NCI-H146 (cell line): ENCODE results near the gene MTHFD1.

ENCODE experiments used
- DNase-seq: peaks from one replicate; lab custom pipeline; 2025; lab: John Stamatoyannopoulos, UW

The MTHFD1 gene

DNA sequence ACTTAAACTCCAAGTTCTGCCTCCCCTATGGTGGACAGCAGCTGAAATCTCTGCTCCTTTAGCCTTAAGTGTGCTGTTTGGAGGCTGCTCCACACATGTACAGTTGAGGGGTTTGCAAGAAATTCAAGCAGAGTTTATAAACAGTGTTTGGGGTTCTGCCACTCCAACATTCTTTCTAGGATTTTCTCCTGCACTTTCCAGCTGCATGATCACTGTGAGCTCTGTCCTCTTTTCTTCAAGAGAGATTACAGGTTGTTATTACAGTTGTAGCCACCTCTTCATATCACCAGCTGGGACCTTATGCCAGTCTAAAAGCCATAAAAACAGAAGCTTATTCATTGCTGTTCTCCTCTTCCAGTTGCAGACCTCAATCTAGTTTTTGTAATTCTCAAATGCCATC is 107.1 kb downstream of the MTHFD1 start:
- no peak for DNase-seq

DNA sequence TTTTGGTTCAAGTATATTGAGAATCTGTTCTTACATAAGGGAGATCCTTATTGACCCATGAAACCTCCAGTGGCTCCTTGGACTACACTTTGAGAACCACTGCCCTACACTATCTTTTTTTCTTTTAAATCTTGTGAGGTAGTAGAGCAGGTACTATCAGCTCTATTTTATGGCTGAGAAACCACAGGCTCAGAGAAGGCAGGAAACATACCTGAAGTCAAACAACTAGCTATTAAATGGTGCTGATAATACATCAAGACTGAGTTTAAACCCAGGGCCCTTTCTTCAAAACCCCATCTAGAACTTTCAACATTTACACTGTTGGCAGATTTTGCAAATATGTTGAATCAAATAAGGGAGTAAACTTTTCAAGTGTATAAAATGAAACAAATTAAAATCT is 108.6 kb downstream of the MTHFD1 start:
- no peak for DNase-seq

DNA sequence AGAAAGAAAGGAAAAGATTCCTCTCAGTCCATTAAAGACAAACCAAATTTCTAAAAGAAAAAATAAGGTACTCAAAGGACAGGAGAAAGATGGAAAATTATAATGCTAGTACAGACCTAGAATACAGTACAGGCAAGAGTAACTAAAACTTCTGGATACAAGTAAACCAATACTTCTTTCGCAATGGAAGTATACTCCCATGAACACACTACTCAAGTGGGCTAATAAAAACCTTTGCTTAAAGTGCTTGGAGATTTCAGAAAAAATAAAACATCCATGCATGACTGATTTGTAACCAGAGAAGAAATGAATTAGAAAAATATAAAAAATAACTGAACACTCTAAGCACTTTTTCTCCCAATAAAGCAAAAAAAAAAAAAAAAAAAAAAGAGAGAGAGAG is 111.9 kb downstream of the MTHFD1 start:
- no peak for DNase-seq

DNA sequence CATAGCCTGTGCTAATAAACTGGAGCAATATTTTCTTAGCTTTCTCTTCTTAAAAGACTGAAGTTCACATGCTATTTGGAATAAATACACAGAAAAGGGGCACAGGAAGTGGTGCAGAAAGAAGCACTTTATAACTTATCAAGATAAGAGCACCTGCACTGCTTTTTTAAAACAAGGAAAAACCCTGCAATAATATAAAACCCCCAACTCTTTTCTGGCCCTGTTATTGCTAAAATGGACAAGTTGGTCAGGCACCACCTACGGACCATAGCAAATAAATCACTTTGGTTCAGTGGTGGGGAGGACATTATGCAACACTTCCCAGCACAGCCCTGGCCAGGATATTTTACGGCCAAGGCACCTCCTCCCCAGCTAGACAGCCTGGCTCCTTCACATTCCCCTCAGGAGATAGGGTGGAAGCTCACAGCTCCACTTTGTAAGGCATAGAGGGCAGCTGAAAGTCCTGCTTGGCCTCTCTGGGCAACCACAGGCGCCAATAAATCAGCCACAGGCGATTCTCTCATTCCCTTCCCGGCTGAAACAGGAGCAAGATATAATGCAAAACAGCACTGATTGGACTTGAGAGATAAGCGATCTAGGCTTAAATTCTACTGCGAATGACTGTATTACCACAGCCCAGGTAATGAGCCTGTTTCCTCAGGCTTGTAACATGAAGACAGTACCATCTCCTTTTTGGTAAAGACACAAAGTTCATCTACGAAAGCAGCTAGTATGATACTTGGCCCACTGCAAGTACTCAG is 113.4 kb downstream of the MTHFD1 start:
- no peak for DNase-seq

DNA sequence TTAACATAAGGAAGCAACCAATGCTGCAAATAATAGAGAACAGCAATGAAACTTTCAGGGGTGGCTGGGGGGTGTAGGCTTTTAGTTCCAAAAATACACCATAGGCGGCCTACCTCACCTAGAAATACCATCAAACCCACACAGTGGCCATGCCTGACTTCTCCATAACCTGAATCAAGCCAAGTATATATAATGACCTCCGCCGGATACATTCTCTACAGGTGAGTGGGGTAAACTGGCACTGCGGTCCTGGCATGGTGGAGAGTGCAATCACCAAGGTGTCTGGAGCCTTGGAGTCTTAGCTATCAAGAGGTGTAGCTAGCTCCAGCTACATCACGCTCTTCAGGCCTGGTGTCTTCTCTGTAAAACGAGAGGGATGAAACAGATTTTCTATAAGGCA is 114.3 kb downstream of the MTHFD1 start:
- no peak for DNase-seq

DNA sequence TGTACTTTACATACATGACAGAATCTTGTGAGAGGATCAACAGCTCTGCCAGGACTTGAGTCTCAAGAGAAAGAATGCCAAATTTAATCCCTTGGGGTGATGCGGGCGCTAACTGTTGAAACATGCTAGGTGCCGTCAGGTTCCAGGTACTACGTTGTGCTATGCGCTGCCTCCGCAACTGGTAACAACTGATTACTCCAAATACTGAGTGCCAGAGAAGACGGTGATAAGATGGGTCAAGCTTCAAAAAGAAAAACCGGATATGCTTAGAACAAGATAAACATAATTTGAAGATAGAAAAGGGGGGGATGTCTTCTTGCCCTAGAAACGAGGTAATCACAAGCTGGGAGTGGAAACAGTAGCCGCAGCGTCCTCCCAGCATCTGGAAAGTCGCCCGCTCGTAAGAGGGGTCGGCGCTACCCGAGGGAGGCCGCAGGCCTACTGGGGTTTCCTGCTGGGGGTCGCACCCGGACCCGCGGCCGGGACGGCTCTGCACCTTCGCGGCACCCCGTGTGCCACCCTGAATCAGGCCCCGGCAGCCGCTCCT is 114.8 kb downstream of the MTHFD1 start:
- no peak for DNase-seq

DNA sequence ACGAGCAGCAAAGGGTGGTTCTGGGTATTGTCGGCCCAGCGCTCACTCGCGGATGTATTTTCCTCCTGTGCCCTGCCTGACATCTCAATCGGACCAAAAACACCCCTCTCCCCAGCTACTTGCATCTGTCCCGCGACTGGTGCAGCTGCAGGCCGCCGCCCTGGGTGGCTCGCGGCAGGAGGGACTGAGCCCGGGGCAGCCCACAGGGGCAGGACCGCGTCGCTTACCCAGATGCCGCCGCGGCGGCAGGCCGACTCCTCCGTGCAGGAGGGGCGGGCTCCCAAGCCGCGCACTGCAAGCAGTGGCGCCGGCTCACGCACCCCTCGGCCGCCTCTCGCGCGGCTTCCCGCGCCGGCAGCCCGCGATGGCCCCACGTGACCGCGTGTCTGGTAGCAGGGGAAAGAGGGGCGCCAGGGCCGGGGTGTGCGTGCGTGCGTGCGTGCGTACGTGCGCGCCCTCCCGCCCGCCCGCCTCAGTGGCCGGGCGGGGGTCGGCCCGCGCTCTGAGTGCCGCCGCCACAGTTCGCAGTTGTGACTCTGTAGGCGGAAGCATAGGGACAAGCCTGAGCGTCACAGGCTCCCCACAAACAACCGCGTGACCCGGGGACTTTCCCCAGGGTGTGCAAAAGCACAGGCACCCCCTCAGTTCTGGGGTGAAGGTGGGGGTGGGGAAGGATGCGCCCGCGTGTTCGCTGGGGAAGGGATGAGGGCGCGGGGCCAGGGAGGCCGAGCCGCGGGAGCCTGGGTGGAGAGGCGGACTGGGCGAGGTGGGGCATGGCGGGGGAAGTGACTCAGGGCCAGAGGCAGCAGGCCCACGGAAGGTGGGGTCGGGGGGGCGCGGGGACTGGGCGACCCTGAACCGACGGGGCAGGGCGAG is 115.5 kb downstream of the MTHFD1 start, which contains the start of gene ZBTB25:
Gene ZBTB25 (minus strand): TSS at position 405 of the 876 bp plus-strand sequence. CDS start 13,305 bp downstream, outside the sequence.
- peak; percentile 87 for DNase-seq

DNA sequence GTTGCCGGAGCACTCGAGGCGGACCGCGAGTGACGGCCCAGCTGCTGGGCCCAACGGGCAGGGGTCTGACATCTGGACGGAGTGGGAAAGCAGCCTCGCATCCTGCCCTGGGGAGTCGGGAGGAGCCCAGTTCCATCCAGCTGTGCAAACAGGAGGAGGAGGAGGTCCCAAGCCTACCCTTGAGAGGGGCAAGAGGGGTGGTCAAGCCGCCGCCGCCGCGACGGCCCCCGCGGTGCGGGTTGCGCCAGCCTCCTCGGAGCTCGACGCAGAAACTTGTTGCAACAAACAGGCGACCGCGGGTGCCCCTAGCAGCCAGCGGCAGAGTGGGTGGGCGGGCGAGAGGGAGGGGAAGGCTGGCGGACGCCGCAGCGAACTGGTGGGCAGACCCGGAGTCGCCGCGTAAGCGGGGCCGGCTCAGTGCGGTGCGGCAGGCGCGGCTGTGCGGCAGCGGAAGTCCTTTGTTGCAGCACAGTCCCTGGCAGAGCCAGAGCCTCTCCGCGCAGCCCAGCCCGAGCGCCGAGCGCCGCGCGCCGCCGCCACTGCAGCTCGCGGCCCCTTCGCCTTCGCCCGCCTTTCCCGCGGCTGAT is 116.2 kb downstream of the MTHFD1 start, which contains the start of gene ZBTB1:
Gene ZBTB1 (plus strand): TSS at position 461 of the 587 bp plus-strand sequence. CDS start 16,735 bp downstream, outside the sequence.
- DNase-seq = peak; percentile 88

DNA sequence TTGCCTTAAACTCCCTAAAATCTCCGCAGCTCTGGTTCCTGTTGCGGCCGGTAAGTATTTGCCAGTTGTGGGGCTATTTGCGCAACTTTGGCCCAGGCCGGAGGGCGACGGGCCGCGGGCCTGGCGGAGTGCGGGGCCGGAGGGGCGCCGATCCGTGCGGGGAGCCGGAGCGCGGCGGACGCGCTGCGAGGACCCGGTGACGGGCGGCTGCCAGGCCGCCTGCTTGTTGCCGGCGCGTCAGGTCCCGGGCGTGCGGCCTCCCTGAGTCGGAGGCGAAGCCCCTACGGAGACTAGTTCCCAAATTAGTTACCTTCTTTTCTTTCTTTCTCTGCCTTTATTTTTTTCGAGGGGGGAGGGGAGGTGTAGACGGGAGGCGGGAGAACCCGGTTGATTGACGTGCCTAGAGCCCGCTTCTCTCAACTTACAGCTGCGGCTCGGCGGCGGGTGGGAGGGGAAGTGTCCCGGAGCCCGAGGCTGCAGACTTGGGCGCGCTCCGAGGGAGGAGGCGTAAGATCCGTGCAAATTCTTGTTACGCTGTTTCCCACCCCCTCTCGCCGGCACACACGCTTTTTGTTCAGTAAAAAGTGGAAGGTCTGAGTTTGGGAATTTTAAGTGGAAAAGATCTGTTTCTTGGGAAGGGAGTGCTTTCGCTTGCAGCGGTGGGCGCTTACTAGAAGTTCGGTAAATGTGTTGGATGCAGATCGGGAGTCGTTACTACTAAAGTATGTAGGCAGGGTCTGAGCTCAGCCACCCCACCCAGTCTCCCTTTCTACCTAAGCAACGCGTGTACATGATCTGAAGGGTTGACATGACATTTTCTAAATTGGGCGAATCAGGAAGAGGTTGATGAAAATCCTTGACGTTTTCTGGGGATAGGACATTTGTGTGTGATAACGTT is 117.0 kb downstream of the MTHFD1 start:
- DNase-seq = peak; percentile 71

DNA sequence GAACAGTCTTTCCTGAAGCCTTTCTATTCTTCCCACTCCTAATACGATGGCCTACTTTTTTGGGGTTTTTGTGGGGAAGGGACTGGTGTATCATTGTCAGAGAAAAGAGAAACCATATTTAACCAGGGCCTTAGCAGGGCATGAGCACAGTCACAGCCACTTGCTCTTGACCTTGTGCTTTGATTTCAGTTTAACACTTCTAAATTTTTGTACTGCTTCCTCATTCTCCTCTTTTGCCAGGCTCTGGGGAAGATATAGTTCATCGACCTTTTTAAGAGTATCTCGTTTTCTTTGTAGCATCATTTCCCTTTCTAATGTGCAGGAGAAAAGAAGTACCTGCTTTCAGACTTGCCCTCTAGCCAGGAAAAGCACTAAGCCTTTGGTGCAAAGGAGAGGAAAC is 118.6 kb downstream of the MTHFD1 start:
- DNase-seq = no peak

DNA sequence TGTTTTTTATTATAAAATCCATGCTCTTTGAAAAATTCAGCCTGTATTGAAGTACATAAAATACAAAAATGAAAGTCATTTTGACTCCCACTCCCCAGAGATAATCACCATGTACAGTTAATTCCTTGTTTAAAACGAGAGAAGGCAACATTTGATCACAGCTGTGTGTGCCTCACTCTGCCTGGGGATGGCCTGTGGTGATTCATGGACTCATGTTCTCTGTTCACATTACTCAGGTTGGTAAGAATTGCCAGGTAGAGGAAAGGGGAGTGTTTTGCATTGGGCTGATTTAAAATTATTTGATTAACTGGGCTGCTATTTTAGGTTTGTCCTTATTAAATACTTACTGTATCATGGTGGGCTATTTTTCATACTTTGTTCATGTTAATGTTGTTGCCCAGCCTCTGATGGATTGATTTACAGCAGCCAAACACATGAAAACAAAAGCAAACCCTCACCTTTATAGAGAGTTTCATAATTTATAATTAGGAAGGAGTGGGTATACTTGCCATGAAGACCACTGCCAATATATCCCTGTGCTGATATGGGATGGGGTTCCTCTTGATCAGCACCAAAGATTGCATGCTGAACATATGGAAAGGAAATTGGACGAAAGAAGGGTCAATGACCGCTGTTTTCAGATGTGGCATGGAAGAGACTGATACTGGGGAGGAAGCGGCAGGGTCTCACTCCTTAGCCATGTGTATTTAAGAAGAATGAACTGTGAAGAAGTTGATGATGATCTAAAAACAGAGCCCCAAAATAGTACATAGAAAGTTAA is 119.4 kb downstream of the MTHFD1 start:
- no peak for DNase-seq

DNA sequence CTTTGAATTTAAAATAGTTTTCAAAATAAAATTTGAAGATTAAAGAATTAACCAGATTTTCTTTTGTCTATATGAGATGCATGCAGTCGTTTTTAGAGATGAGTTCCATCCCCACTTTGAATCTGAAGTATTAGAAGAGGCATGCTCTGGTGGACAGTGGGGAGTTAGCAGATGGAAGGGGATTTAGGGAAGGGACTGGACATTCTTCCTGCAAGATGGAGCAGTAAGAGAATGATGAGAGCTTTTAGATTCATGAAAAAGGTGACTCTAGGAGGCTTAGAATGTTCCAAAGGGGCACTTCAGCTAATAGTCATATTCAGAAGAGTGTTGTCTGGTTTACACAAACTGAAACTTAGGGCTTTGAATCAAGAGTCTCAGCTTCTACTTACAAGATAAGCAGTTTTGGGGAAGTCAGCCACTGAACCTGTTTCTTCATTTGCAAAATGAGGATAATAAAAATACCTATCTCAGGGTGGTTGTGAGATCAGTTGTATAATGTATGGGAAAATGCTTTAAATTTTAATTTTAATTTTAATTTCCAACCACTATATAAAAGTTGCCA is 120.1 kb downstream of the MTHFD1 start:
- DNase-seq = no peak

DNA sequence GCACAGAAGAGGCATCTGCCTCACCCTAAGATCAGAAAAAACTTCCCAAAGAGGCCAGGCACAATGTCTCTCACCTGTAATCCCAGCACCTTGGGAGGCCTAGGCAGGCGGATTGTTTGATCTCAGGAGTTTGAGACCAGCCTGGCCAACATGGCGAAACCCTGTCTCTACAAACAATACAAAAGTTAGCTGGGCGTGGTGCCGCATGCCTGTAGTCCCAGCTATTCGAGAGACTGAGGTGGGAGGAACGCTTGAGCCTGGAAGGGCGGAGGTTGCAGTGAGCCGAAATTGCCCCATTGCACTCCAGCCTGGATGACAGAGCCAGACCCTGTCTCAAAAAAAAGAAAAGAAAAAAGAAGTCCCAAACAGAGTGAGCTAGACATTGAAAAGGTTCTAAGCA is 120.9 kb downstream of the MTHFD1 start:
- DNase-seq = no peak
